Lower lobe of right lung (tissue), 2 donors: Measurements from ENCODE around the gene CCNE1. TPM values are rescaled to one million over a fixed set of nuclear protein-coding genes. Genes with fewer than 3 reads are reported as not detected.
A peak's percentile ranks its signal among the peaks of the same experiment; 100 is the strongest.

ENCODE experiments used
- ATAC-seq, 2 donors: fragments of 200-7000 bp; cut with Tn5 transposase; one replicate each; pipeline ENCODE4 v1.9.1; 2020 to 2022; ENCODE audit warnings: mild to moderate bottlenecking in 2 of 2, moderate library complexity in 2 of 2
- DNase-seq: peaks from one replicate; pipeline ENCODE4 v3.0.0-alpha.2; 2020
- H3K27ac ChIP-seq: fragments of 200-600 bp; one replicate; pipeline ENCODE4 v1.8.0; 2022
- H3K27me3 ChIP-seq: fragments of 200-600 bp; one replicate; pipeline ENCODE4 v1.8.0; 2022; ENCODE audit warnings: low read depth
- H3K36me3 ChIP-seq: fragments of 200-600 bp; one replicate; pipeline ENCODE4 v1.8.0; 2022; ENCODE audit warnings: mild to moderate bottlenecking
- H3K4me1 ChIP-seq: fragments of 200-600 bp; one replicate; pipeline ENCODE4 v1.8.0; 2022
- H3K4me3 ChIP-seq: fragments of 200-600 bp; one replicate; pipeline ENCODE4 v1.8.0; 2022; ENCODE audit warnings: mild to moderate bottlenecking
- H3K9me3 ChIP-seq: fragments of 200-600 bp; one replicate; pipeline ENCODE4 v1.8.0; 2022
- intact Hi-C: fragments of 100-400 bp; cut with DNase I; formaldehyde crosslinking; loops from one replicate; pipeline ENCODE4 v1.11.0; 2022
- total RNA-seq: library from RNA; stranded (reverse); fragmentation: NEBNext Ultra II Directional; extraction: Animal tissue kit (Norgen Biotek cat#: 25700); gene quantifications from one replicate; pipeline ENCODE4 v1.2.1, GENCODE V29; 2021
- TF ChIP-seq, protein P1 (sequence below): fragments of 200-600 bp; IDR thresholded peaks from one replicate; pipeline ENCODE4 v1.8.0; 2022; ENCODE audit warnings: antibody characterized with exemption, mild to moderate bottlenecking
- donor health status: DM: no; HTN: yes; CAD: no; lungs with severe emphysema.

Gene CCNE1
- total RNA-seq, 1 donor from 2014 or later: 1.0 TPM

DNA sequence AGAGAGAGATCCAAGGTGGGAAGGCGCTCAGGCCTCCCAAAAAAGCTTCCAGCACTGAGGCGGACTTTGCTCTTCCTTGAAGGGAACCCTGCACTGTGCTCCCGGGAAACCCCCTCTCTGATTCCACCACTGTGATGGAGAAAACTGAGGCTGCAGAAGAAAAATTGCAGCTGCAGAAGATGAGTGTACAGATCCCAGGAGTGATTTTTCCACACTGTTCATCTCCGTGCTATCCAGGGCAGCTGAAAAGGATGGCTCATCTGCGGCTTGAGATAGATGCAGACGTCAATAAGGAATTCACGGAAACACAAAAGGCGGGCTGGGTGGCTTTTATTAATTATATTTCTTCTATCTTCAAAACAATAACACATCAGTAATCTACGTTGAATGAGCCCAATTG, 26.2 kb downstream of the CCNE1 start:
- TF ChIP-seq, protein P1, sequence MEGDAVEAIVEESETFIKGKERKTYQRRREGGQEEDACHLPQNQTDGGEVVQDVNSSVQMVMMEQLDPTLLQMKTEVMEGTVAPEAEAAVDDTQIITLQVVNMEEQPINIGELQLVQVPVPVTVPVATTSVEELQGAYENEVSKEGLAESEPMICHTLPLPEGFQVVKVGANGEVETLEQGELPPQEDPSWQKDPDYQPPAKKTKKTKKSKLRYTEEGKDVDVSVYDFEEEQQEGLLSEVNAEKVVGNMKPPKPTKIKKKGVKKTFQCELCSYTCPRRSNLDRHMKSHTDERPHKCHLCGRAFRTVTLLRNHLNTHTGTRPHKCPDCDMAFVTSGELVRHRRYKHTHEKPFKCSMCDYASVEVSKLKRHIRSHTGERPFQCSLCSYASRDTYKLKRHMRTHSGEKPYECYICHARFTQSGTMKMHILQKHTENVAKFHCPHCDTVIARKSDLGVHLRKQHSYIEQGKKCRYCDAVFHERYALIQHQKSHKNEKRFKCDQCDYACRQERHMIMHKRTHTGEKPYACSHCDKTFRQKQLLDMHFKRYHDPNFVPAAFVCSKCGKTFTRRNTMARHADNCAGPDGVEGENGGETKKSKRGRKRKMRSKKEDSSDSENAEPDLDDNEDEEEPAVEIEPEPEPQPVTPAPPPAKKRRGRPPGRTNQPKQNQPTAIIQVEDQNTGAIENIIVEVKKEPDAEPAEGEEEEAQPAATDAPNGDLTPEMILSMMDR: no peak
- peaks cover 9% of the 10 kb centered on the region for H3K27me3 ChIP-seq
- no peak overlapping the region for H3K27ac ChIP-seq
- H3K36me3 ChIP-seq: no peaks in the 10 kb centered on the region
- no peak overlapping the region for H3K4me3 ChIP-seq
- H3K4me1 ChIP-seq: peaks cover 3% of the 10 kb centered on the region
- intact Hi-C loops: no loop called here
- DNase-seq: no peak
- ATAC-seq: no peak
- no peaks in the 10 kb centered on the region for H3K9me3 ChIP-seq

DNA sequence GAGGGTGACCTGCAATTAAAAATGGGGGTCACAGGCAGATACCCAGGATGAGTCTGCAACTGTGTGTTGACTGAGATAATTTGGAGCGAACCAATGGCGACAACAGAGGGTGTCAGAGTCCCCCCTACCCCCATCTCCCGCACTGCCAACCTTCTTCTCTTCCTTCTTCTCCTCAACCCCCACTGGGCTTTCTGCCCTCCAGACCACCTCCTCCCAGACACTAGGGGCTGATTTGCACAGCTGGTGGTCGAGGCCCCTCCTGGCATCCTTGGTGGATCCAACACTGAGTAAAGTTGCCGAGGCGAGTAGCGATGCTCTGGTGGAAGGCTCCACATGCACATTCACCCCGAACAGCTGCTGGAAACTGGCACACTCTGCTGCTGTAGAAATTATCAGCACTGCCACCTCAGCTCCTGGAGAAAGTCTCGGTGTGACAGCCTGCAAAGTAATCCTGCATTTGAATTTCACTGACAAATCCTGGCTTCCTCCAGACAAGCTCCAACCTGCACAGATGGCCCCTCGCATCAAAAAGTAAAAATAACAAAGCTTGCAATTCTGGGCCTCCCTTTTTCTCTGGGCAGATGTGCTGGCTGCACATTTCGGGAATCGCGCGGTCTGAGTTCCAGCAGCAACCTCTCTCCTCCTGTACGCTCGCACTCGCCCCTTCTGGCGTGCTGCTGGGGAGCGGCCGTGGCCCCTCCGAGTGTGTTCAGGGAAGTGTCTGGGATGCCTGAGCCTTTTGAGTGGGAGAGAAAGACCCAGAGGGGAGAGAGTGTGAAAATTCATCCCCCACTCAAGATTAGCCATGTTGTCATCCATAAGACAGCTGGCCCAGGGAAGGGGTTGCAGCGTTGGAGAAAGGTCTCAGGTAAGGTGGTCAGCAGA, 28.5 kb downstream of the CCNE1 start:
- ATAC-seq (no peak), DNase-seq (no peak)
- Histone ChIP-seq H3K4me1 (peaks cover 18% of the 10 kb centered on the region), H3K27ac (no peak overlapping the region), H3K9me3 (no peaks in the 10 kb centered on the region), H3K36me3 (no peaks in the 10 kb centered on the region), H3K4me3 (no peak overlapping the region), H3K27me3 (peaks cover 5% of the 10 kb centered on the region)
- TF ChIP-seq, protein P1: no peak
- intact Hi-C loops: no loop called here

DNA sequence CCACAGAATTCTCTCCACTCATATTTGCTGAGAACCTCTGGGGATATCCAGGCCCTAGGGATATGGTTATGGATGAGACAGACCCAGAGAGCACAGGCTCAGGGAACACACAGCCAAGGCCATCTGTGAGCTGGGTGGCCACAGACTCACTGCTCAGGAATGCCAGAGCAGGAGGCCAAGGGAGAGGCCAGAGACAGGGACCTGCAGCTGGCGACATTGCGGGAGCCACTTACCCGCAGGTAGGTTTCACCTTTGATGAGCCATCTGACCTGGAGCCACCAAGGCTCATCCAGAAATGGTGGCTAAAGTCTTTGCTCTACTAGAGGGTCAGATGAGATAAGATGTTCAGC, 29.4 kb downstream of the CCNE1 start:
- peaks cover 25% of the 10 kb centered on the region for H3K4me1 ChIP-seq
- ATAC-seq (no peak), DNase-seq (no peak)
- intact Hi-C loops: no loop called here
- TF ChIP-seq, protein P1: no peak
- no peak overlapping the region for H3K4me3 ChIP-seq
- H3K27ac ChIP-seq: no peak overlapping the region
- H3K36me3 ChIP-seq: no peaks in the 10 kb centered on the region
- H3K27me3 ChIP-seq: peaks cover 5% of the 10 kb centered on the region
- H3K9me3 ChIP-seq: no peaks in the 10 kb centered on the region

DNA sequence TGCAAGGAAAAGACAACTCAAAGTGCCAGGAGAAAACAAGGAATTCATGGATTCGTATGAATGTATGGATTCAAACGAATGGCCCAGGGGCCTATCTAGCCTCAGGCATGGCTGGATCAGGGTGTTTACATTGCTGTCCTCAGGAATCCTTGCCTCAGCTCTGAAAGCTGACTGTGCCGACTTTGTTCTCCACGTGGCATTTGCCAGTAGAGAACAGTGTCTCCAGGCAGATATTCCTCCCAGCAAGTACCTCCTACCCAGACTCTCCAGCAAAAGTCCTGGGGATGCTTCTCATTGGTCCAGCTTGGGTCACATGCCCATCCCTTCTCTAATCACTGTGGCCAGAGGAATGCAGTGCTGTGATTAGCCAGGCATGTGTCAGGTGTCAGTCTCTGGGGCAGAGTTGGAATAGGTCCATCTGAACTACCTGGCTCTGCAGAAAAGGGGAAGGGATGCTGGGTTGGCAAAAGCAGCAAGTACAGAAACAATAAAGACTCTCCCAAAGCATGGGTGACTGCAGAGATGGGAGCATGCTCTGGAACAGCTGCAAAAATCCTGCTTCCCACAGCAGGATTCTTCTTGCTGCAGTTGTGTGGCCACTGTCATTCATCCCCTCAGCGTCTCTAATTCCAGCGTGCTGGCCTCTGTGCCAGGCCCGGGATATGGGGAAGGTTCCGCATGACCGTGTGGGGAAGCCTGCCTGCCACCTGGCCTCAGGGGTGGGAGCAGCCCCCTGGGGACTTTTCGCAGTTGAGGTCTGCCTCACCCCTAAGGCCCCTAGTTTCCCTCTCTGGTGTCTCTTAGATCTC, 30.0 kb downstream of the CCNE1 start:
- Histone ChIP-seq H3K36me3 (no peaks in the 10 kb centered on the region), H3K4me1 (peaks cover 25% of the 10 kb centered on the region), H3K4me3 (no peak overlapping the region), H3K9me3 (no peaks in the 10 kb centered on the region), H3K27me3 (peaks cover 5% of the 10 kb centered on the region), H3K27ac (no peak overlapping the region)
- TF ChIP-seq, protein P1: no peak
- DNase-seq (no peak), ATAC-seq (no peak)
- intact Hi-C loops: no loop called here

DNA sequence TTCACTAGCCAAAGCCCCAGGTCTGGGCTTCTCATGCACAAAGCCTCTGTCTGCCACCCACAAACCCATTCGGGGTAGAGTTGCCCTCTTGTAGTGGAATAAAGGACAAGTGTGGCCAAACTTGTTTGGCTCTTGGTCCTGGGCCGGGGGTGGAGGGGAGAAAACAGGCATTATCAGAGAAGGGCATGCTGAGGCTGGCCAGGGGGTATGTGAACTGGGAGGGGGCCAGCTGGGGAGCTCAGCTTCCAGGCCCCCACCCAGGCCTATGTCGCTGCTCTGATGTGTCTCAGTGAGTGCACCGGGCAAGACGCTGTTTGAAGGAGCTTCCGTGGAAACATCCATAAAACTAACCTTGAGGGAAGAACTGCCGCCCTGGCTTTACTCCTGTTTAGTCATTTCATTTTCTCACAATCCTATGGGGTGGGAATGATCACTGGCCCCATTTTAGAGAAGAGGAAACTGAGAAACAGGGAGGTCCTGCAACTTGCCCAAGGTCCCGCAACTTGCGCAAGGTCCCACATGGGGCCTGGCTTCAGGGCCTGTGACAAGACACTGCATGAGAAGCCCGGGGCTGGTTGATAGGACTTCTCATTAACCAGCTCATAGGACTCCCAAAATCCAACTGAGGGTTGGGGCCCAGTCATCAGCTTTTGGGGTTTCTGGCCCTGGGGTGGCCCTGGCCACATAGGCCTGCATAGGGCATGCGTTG, 30.8 kb downstream of the CCNE1 start:
- TF ChIP-seq, protein P1: no peak
- H3K4me3 ChIP-seq: peak overlapping the region; percentile 90
- H3K36me3 ChIP-seq: no peaks in the 10 kb centered on the region
- no peaks in the 10 kb centered on the region for H3K9me3 ChIP-seq
- H3K4me1 ChIP-seq: peaks cover 25% of the 10 kb centered on the region
- peak overlapping the region; percentile 41 for H3K27ac ChIP-seq
- intact Hi-C loops: no loop called here
- DNase-seq: peak; percentile 65
- H3K27me3 ChIP-seq: peaks cover 5% of the 10 kb centered on the region
- no peak for ATAC-seq
